Measurements from ENCODE around the gene RTL9.

DNA sequence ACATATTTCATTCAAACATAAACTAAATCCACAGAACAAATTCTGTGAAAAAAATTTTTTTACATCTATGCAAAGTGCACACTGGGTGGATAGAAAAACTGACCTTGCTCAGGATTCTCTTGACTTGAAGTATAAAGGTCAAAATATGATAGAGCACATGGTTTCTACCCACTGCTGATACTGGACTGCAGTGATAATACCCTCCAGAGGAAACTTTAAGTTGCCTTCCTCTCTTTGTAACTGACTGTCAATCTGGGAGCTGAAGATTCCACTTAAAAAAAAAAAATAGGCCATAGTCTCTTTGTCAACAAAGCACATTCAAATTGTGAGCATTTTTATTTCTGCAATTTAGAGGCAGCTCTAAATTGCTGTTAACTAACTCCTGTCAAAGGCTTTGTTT, 37.6 kb upstream of the RTL9 start:
- TF ChIP-seq POLR2A (IDR thresholded peaks at IDR 0.05), result no peak
- TF ChIP-seq EP300 (IDR thresholded peaks at IDR 0.05), result no peak
- TF ChIP-seq, protein P1, sequence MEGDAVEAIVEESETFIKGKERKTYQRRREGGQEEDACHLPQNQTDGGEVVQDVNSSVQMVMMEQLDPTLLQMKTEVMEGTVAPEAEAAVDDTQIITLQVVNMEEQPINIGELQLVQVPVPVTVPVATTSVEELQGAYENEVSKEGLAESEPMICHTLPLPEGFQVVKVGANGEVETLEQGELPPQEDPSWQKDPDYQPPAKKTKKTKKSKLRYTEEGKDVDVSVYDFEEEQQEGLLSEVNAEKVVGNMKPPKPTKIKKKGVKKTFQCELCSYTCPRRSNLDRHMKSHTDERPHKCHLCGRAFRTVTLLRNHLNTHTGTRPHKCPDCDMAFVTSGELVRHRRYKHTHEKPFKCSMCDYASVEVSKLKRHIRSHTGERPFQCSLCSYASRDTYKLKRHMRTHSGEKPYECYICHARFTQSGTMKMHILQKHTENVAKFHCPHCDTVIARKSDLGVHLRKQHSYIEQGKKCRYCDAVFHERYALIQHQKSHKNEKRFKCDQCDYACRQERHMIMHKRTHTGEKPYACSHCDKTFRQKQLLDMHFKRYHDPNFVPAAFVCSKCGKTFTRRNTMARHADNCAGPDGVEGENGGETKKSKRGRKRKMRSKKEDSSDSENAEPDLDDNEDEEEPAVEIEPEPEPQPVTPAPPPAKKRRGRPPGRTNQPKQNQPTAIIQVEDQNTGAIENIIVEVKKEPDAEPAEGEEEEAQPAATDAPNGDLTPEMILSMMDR (IDR thresholded peaks at IDR 0.05), result no peak
- no peak for TF ChIP-seq POLR2AphosphoS5 (IDR thresholded peaks at IDR 0.05)
